Measurements from ENCODE around the gene COL11A2.

COL11A2 gene

GRCh38 chr6:33192671-33193602 is 670 bp upstream of the COL11A2 start:
- DNase-seq (ENCODE audit: low read depth): no peak

- no peak for DNase-seq (ENCODE audit: low read depth)
Observed at GRCh38 chr6:33191383-33192104, 723 bp downstream of the COL11A2 start.

GRCh38 chr6:33190504-33191107 is 1.7 kb downstream of the COL11A2 start:
- no peak for DNase-seq (ENCODE audit: low read depth)

- no peak for DNase-seq (ENCODE audit: low read depth)
Observed at GRCh38 chr6:33189625-33190448, 2.4 kb downstream of the COL11A2 start.

GRCh38 chr6:33189164-33189563 is 3.1 kb downstream of the COL11A2 start:
- DNase-seq (ENCODE audit: low read depth): no peak

GRCh38 chr6:33187809-33188208 is 4.5 kb downstream of the COL11A2 start:
- DNase-seq (ENCODE audit: low read depth): no peak

GRCh38 chr6:33185654-33186187 is 6.5 kb downstream of the COL11A2 start:
- no peak for DNase-seq (ENCODE audit: low read depth)

- DNase-seq (ENCODE audit: low read depth): no peak
Observed at GRCh38 chr6:33185190-33185589, 7.1 kb downstream of the COL11A2 start.

- no peak for DNase-seq (ENCODE audit: low read depth)
Observed at GRCh38 chr6:33183071-33183683, 9.1 kb downstream of the COL11A2 start.

- no peak for DNase-seq (ENCODE audit: low read depth)
Observed at GRCh38 chr6:33181141-33181540, 11.1 kb downstream of the COL11A2 start.

GRCh38 chr6:33178755-33179475 is 13.4 kb downstream of the COL11A2 start:
- DNase-seq (ENCODE audit: low read depth): no peak

GRCh38 chr6:33177552-33178446 is 14.5 kb downstream of the COL11A2 start:
- DNase-seq (ENCODE audit: low read depth): no peak

GRCh38 chr6:33176906-33177305 is 15.4 kb downstream of the COL11A2 start:
- DNase-seq (ENCODE audit: low read depth): no peak

GRCh38 chr6:33175436-33176069 is 16.7 kb downstream of the COL11A2 start:
- DNase-seq (ENCODE audit: low read depth): no peak

- no peak for DNase-seq (ENCODE audit: low read depth)
Observed at GRCh38 chr6:33174784-33175183, 17.5 kb downstream of the COL11A2 start.

- no peak for DNase-seq (ENCODE audit: low read depth)
Observed at GRCh38 chr6:33173535-33174180, 18.6 kb downstream of the COL11A2 start.

GRCh38 chr6:33172688-33173534 is 19.4 kb downstream of the COL11A2 start:
- no peak for DNase-seq (ENCODE audit: low read depth)

All from stimulated activated CD8-positive, alpha-beta memory T cell treated with anti-CD3 and anti-CD28 coated beads, Interleukin-12 subunit alpha, Interleukin-12 subunit beta, amount 100 ng/mL, for 1 hour (primary cell).